SK-N-SH (cell line): Measurements from ENCODE around the gene EML2. TPM values are rescaled to one million over a fixed set of nuclear protein-coding genes. Genes with fewer than 3 reads are reported as not detected.

ENCODE experiments used
- CTCF ChIA-PET: fragments of 300-600, 350-600 bp; formaldehyde crosslinking; extraction: SDS; loops from one replicate; lab custom pipeline; 2021; lab: Yijun Ruan, JAX
- POLR2A ChIA-PET: fragments of 350-600 bp; sonication (Branson Sonifier 250); formaldehyde crosslinking; extraction: SDS; loops from one replicate; lab custom pipeline; 2020; ENCODE audit warnings: antibody characterized with exemption, inconsistent platforms; lab: Yijun Ruan, JAX
- DNase-seq: peaks from one replicate; pipeline ENCODE4 v3.0.0; 2012
- H2AFZ ChIP-seq: fragments of 200-600 bp; sonication (generic); 2 replicates; pipeline ENCODE4 v1.8.1; 2016; ENCODE audit warnings: antibody characterized with exemption, mild to moderate bottlenecking, low read depth
- H3F3A ChIP-seq: fragments of 200-600 bp; sonication (generic); replicated peaks from 2 replicates; pipeline ENCODE3; 2016; ENCODE audit warnings: antibody characterized with exemption, mild to moderate bottlenecking; ENCODE audit not compliant: insufficient read depth
- H3K27ac ChIP-seq, 2 experiments: fragments of 200-500 bp in 1 of 2; fragments of 200-600 bp in 1 of 2; sonication (Bioruptor generic) in 1 of 2; sonication (generic), shearing (Covaris generic) in 1 of 2; 2 replicates each; pipeline versions ENCODE4 v1.5.1 to v1.6.1; 2014 to 2016; ENCODE audit warnings: low read depth in 2 of 2, inconsistent platforms in 1 of 2, low read length in 1 of 2, mild to moderate bottlenecking in 1 of 2, mixed read lengths in 1 of 2
- H3K27me3 ChIP-seq: fragments of 200-600 bp; sonication (generic), shearing (Covaris generic); 2 replicates; pipeline ENCODE4 v1.6.1; 2016; ENCODE audit warnings: mixed run types; ENCODE audit not compliant: insufficient read depth
- H3K36me3 ChIP-seq, 2 experiments: fragments of 200-500 bp in 1 of 2; fragments of 200-600 bp in 1 of 2; sonication (Bioruptor generic) in 1 of 2; sonication (generic) in 1 of 2; replicated peaks in 1 of 2; 2 replicates each; pipeline versions ENCODE3 to v1.5.1; 2014 to 2016; ENCODE audit warnings: low read length in 1 of 2, mild to moderate bottlenecking in 1 of 2; ENCODE audit not compliant: insufficient read depth in 2 of 2, control insufficient read depth in 1 of 2
- H3K4me1 ChIP-seq, 2 experiments: fragments of 200-500 bp in 1 of 2; fragments of 200-600 bp in 1 of 2; sonication (Bioruptor generic) in 1 of 2; sonication (generic), shearing (Covaris generic) in 1 of 2; 2 replicates each; pipeline versions ENCODE4 v1.5.1 to v1.6.1; 2014 to 2016; ENCODE audit warnings: low read depth in 1 of 2, low read length in 1 of 2, mixed run types in 1 of 2; ENCODE audit not compliant: insufficient read depth in 2 of 2, control insufficient read depth in 1 of 2
- H3K4me2 ChIP-seq: fragments of 200-600 bp; sonication (generic), shearing (Covaris generic); 2 replicates; pipeline ENCODE4 v1.6.1; 2017; ENCODE audit warnings: mixed run types
- H3K4me3 ChIP-seq, 2 experiments: fragments of 200-500 bp in 1 of 2; fragments of 200-600 bp in 1 of 2; sonication (Bioruptor generic) in 1 of 2; sonication (generic), shearing (Covaris generic) in 1 of 2; 2 replicates each; pipeline versions ENCODE4 v1.5.1 to v1.8.1; 2014 to 2016; ENCODE audit warnings: low read depth in 2 of 2, inconsistent platforms in 1 of 2, low read length in 1 of 2, mild to moderate bottlenecking in 1 of 2, mixed read lengths in 1 of 2, moderate library complexity in 1 of 2
- H3K79me2 ChIP-seq: fragments of 200-600 bp; sonication (generic); 2 replicates; pipeline ENCODE4 v1.8.1; 2017; ENCODE audit warnings: mild to moderate bottlenecking; ENCODE audit not compliant: insufficient read depth
- H3K9ac ChIP-seq: fragments of 200-600 bp; sonication (generic); 2 replicates; pipeline ENCODE4 v1.6.1; 2017; ENCODE audit warnings: mixed run types
- H3K9me2 ChIP-seq: fragments of 200-600 bp; sonication (generic); 2 replicates; pipeline ENCODE4 v1.6.1; 2017; ENCODE audit warnings: mixed run types
- H3K9me3 ChIP-seq: fragments of 200-600 bp; sonication (generic); 2 replicates; pipeline ENCODE4 v1.6.1; 2017; ENCODE audit warnings: mixed run types, mild to moderate bottlenecking, moderate library complexity
- H4K20me1 ChIP-seq: fragments of 200-600 bp; sonication (generic); 2 replicates; pipeline ENCODE4 v1.6.1; 2017; ENCODE audit warnings: mild to moderate bottlenecking, mixed run types; ENCODE audit not compliant: insufficient read depth
- ELF1 ChIP-seq: IDR thresholded peaks from 2 replicates; pipeline ENCODE4 v1.4.0; 2012
- EP300 ChIP-seq, 2 experiments: IDR thresholded peaks; 2 replicates each; pipeline versions ENCODE4 v1.4.0 to v1.6.1; 2012; ENCODE audit warnings: borderline replicate concordance in 1 of 2, low read depth in 1 of 2, low read length in 1 of 2
- FOSL2 ChIP-seq: IDR thresholded peaks from 2 replicates; pipeline ENCODE4 v1.4.0; 2012; ENCODE audit warnings: low read depth, mild to moderate bottlenecking, moderate library complexity, borderline replicate concordance
- FOXJ3 ChIP-seq: sonication (generic); formaldehyde crosslinking; IDR thresholded peaks from 2 replicates; pipeline ENCODE4 v1.5.1; 2020; ENCODE audit warnings: mild to moderate bottlenecking, missing genetic modification reagents
- GATA2 ChIP-seq: sonication (generic); formaldehyde crosslinking; IDR thresholded peaks from 2 replicates; pipeline ENCODE4 v1.5.0; 2020; ENCODE audit warnings: mild to moderate bottlenecking, missing genetic modification reagents
- JUND ChIP-seq: IDR thresholded peaks from 2 replicates; pipeline ENCODE4 v1.4.0; 2012
- MEF2A ChIP-seq: IDR thresholded peaks from 2 replicates; pipeline ENCODE4 v1.4.0; 2012; ENCODE audit warnings: low read depth, borderline replicate concordance
- POLR2AphosphoS5 ChIP-seq: IDR thresholded peaks from 2 replicates; pipeline ENCODE4 v1.6.1; 2012; ENCODE audit warnings: low read depth, low read length
- RFX5 ChIP-seq: IDR thresholded peaks from 2 replicates; pipeline ENCODE4 v1.6.1; 2012; ENCODE audit warnings: mild to moderate bottlenecking, improper control_type of control experiment, low read length
- SMC3 ChIP-seq: IDR thresholded peaks from 2 replicates; pipeline ENCODE4 v1.6.1; 2012; ENCODE audit warnings: low read depth, low read length, improper control_type of control experiment
- TCF12 ChIP-seq: IDR thresholded peaks from 2 replicates; pipeline ENCODE4 v1.4.0; 2012
- WGBS: methylation state at CpG from one replicate; pipeline ENCODE4 v1.1.6; 2017; ENCODE audit warnings: low lambda C conversion rate; 5-methylcytosine and 5-hydroxymethylcytosine counted together
- polyA plus RNA-seq, 3 experiments: library from polyadenylated mRNA; depleted of rRNA; stranded (reverse); fragments of >200 nt; gene quantifications; 2 replicates each; pipeline ENCODE4 v1.2.3, GENCODE V29; 2012
- TF ChIP-seq, protein P1 (sequence below): fragments of 150-350 bp; IDR thresholded peaks from 2 replicates; pipeline ENCODE4 v1.6.1; 2016; ENCODE audit warnings: mild to moderate bottlenecking, low read depth, low read length
- TF ChIP-seq, protein P2 (sequence below): IDR thresholded peaks from 2 replicates; pipeline ENCODE4 v1.4.0; 2012; ENCODE audit warnings: low read depth, borderline replicate concordance
- TF ChIP-seq, protein P3 (sequence below): IDR thresholded peaks from 2 replicates; pipeline ENCODE4 v1.4.0; 2012; ENCODE audit warnings: low read depth

Gene EML2
- polyA plus RNA-seq, 1 of the 3 experiments (the other 2 are of a cell fraction): 12.4 TPM

DNA sequence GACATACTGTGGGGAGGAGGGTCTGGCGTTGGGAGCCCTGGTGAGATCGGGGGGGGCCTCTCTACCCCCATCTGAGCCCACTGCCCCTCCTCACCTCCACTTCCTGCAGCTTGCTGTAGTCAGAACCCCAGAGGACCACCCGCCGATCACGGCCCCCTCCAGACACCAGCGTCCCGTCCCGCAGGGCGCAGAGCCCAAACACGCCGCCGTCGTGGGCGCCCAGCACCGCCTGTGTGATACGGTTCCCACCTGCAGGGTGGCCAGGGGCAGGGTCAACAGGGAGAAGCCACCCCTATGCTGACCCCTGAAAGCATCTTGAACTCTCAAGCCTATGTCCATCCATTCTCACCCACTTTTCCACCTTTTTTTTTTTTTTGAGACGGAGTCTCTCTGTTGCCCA lies 17.8 kb downstream of the EML2 start:
- no peaks in the 10 kb centered on the region for H3F3A ChIP-seq
- H2AFZ ChIP-seq: no peak overlapping the region
- DNase-seq: no peak
- no peaks in the 10 kb centered on the region for H4K20me1 ChIP-seq
- no peak overlapping the region for H3K4me3 ChIP-seq
- no peaks in the 10 kb centered on the region for H3K9me3 ChIP-seq
- no peak overlapping the region for H3K9ac ChIP-seq
- ChIA-PET POLR2A (no interaction called here), CTCF (interaction anchor here (0.6 to 1.0 kb wide), 2 partner anchors 22 to 181 kb away, joined by 3 read pairs; no protein-coding TSS in a partner anchor)
- TF ChIP-seq MEF2A (no peak), RFX5 (no peak), POLR2AphosphoS5 (no peak), ELF1 (no peak), TCF12 (no peak), EP300 (IDR thresholded peaks at IDR 0.05; ENCODE audit: borderline replicate concordance in 1 of 2, low read depth in 1 of 2, low read length in 1 of 2) (no peak)
- TF ChIP-seq, protein P1, sequence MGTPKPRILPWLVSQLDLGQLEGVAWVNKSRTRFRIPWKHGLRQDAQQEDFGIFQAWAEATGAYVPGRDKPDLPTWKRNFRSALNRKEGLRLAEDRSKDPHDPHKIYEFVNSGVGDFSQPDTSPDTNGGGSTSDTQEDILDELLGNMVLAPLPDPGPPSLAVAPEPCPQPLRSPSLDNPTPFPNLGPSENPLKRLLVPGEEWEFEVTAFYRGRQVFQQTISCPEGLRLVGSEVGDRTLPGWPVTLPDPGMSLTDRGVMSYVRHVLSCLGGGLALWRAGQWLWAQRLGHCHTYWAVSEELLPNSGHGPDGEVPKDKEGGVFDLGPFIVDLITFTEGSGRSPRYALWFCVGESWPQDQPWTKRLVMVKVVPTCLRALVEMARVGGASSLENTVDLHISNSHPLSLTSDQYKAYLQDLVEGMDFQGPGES: no peak
- TF ChIP-seq, protein P2, sequence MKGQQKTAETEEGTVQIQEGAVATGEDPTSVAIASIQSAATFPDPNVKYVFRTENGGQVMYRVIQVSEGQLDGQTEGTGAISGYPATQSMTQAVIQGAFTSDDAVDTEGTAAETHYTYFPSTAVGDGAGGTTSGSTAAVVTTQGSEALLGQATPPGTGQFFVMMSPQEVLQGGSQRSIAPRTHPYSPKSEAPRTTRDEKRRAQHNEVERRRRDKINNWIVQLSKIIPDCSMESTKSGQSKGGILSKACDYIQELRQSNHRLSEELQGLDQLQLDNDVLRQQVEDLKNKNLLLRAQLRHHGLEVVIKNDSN: no peak
- TF ChIP-seq, protein P3, sequence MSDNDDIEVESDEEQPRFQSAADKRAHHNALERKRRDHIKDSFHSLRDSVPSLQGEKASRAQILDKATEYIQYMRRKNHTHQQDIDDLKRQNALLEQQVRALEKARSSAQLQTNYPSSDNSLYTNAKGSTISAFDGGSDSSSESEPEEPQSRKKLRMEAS: no peak
- H3K27ac ChIP-seq: no peak overlapping the region
- H3K4me2 ChIP-seq: no peak overlapping the region
- WGBS: 96% methylated on average over 17 of the region's 17 CpGs
- no peaks in the 10 kb centered on the region for H3K36me3 ChIP-seq
- H3K9me2 ChIP-seq: no peaks in the 10 kb centered on the region
- no peaks in the 10 kb centered on the region for H3K79me2 ChIP-seq
- no peaks in the 10 kb centered on the region for H3K27me3 ChIP-seq
- no peaks in the 10 kb centered on the region; a peak in 1 of 4 replicates for H3K4me1 ChIP-seq

GRCh38 chr19:45616704-45617017 lies 22.5 kb downstream of the EML2 start:
- WGBS: 94% methylated on average over 10 of the region's 10 CpGs
- H3K27ac ChIP-seq: no peak overlapping the region; a peak in 1 of 4 replicates
- POLR2A ChIA-PET: no interaction called here
- no peaks in the 10 kb centered on the region for H3K27me3 ChIP-seq
- no peak overlapping the region for H2AFZ ChIP-seq
- no peaks in the 10 kb centered on the region for H4K20me1 ChIP-seq
- H3K9me2 ChIP-seq: no peaks in the 10 kb centered on the region
- no peaks in the 10 kb centered on the region for H3K9me3 ChIP-seq
- H3F3A ChIP-seq: peaks cover 23% of the 10 kb centered on the region
- H3K36me3 ChIP-seq: no peaks in the 10 kb centered on the region
- no peaks in the 10 kb centered on the region for H3K79me2 ChIP-seq
- TF ChIP-seq FOXJ3 (CRISPR knock-in tag) (no peak), SMC3 (no peak), MEF2A (no peak), FOSL2 (no peak), JUND (no peak), GATA2 (CRISPR knock-in tag) (no peak)
- TF ChIP-seq, protein P1: no peak
- no peak overlapping the region for H3K9ac ChIP-seq
- CTCF ChIA-PET: interaction anchor here (0.8 to 5.9 kb wide), 4 partner anchors 11 to 77 kb away, joined by 3 to 29 read pairs (median 4); partner anchors contain the start of gene QPCTL
- peaks cover 3 to 16% of the 10 kb centered on the region in 2 experiments; a peak in 3 of 4 replicates for H3K4me1 ChIP-seq
- no peak for DNase-seq
- H3K4me2 ChIP-seq: no peak overlapping the region
- no peak overlapping the region for H3K4me3 ChIP-seq
